Measurements from ENCODE around the gene SLC14A1. TPM values are rescaled to one million over a fixed set of nuclear protein-coding genes. Genes with fewer than 3 reads are reported as not detected.

Gene SLC14A1
- total and polyA plus RNA-seq, 2 of the 4 experiments (the other 2 are of a cell fraction): 20.5 to 31.9 TPM

- intact Hi-C loops (cut with micrococcal nuclease): no loop called here
- 0 out of 2 replicates have a peak overlapping the region, but pooled peaks have one; percentile 20 for H3K14ac ChIP-seq (replicated peaks; ENCODE audit: low read depth, low read length)
- H3K4me2 ChIP-seq (ENCODE audit: low read depth, low read length): no peak overlapping the region
- H2AK5ac ChIP-seq (ENCODE audit: low read depth, low read length): no peak overlapping the region
- no peak overlapping the region for H3K18ac ChIP-seq (ENCODE audit: low read depth, low read length)
- H3K23ac ChIP-seq (ENCODE audit: low read depth, low read length): no peak overlapping the region
- peaks cover 14% of the 10 kb centered on the region for H3K9me1 ChIP-seq (ENCODE audit: insufficient read depth, low read length)
- H4K91ac ChIP-seq (ENCODE audit: insufficient read depth, low read depth, low read length): no peak overlapping the region
- ATAC-seq (ENCODE audit: low read depth): no peak
- H3K9me3 ChIP-seq (ENCODE audit: control insufficient read depth, insufficient read depth, low read length): no peaks in the 10 kb centered on the region
- ChIA-PET CTCF (no interaction called here), POLR2A (ENCODE audit: unreplicated experiment) (no interaction called here)
- H3K4me1 ChIP-seq (ENCODE audit: control insufficient read depth, insufficient read depth, low read length): peaks cover 12% of the 10 kb centered on the region
- no peaks in the 10 kb centered on the region for H3K27me3 ChIP-seq (ENCODE audit: control insufficient read depth, insufficient read depth, low read length)
- no peak overlapping the region for H2AFZ ChIP-seq (replicated peaks; ENCODE audit: low read length, poor library complexity)
- no peak overlapping the region for H2AK9ac ChIP-seq (replicated peaks; ENCODE audit: low read depth, low read length, poor library complexity)
- H3K4me3 ChIP-seq (ENCODE audit: insufficient read depth, low read depth, low read length): no peak overlapping the region
- H2BK20ac ChIP-seq (ENCODE audit: low read depth, low read length): no peak overlapping the region; the same call in 1 of the 2 replicates
- H4K20me1 ChIP-seq (ENCODE audit: insufficient read depth, low read length): no peaks in the 10 kb centered on the region
- no peak overlapping the region; the same call in 2 of the 3 replicates for H2BK15ac ChIP-seq (ENCODE audit: low read depth, low read length)
- TF ChIP-seq POLR2A (IDR thresholded peaks at IDR 0.05; ENCODE audit: low read depth, low read length) (no peak), CEBPB (IDR thresholded peaks at IDR 0.05; ENCODE audit: low read depth, low read length) (peak; percentile 68), MAZ (IDR thresholded peaks at IDR 0.05; ENCODE audit: borderline replicate concordance, low read depth, low read length) (no peak), BHLHE40 (IDR thresholded peaks at IDR 0.05; ENCODE audit: low read depth, low read length) (no peak)
- H2BK5ac ChIP-seq (ENCODE audit: low read depth, low read length, poor library complexity, severe bottlenecking): no peak overlapping the region
- 0 out of 2 replicates have a peak overlapping the region, but pooled peaks have one; percentile 37 for H2BK120ac ChIP-seq (ENCODE audit: low read depth, low read length)
- no TSS peak for BruUV-seq (replicated peaks)
- H3K4ac ChIP-seq (ENCODE audit: low read depth, low read length): no peak overlapping the region
- H3K36me3 ChIP-seq (ENCODE audit: control insufficient read depth, insufficient read depth, low read length): no peaks in the 10 kb centered on the region
- peaks cover 0 to 6% of the 10 kb centered on the region in 2 experiments; a peak in 1 of 4 replicates for H3K79me1 ChIP-seq (ENCODE audit: low read depth in 1 of 2, low read length in 2 of 2)
- no peak overlapping the region for H3K27ac ChIP-seq (ENCODE audit: insufficient read depth, low read length)
- in situ Hi-C loops (cut with MboI; ENCODE audit: low sequenced_read_pairs): no loop called here
- no peak overlapping the region for H4K5ac ChIP-seq (ENCODE audit: low read depth, low read length)
- H3K56ac ChIP-seq (ENCODE audit: extremely low read depth, insufficient read depth, low read length): no peak overlapping the region
- dilution Hi-C loops (cut with HindIII; ENCODE audit: low sequenced_read_pairs, unreplicated experiment): no loop called here
- no peak overlapping the region for H3K9ac ChIP-seq (ENCODE audit: low read depth, low read length)
- DNase-seq: no peak
- 94% methylated on average over 5 of the region's 5 CpGs; no CpG with 5 or more reads in 1 of the 2 experiments for WGBS, 2 experiments (ENCODE audit: extremely low coverage in 2 of 2, insufficient read length in 1 of 2)
- no peak overlapping the region; a peak in 1 of 4 replicates for H4K8ac ChIP-seq (ENCODE audit: low read depth in 2 of 2, low read length in 2 of 2)
Measured at GRCh38 chr18:45734505-45734904, 10.5 kb downstream of the SLC14A1 start.
